Stimulated activated CD4-positive, alpha-beta T cell treated with anti-CD3 and anti-CD28 coated beads, Interleukin-12 subunit alpha, Interleukin-12 subunit beta, amount 100 ng/mL, for 4 hours (primary cell): ENCODE measurements around the gene PIGX.

Source experiments
- DNase-seq: peaks from one replicate; pipeline ENCODE4 v3.0.0-alpha.2; 2020

PIGX gene

DNA sequence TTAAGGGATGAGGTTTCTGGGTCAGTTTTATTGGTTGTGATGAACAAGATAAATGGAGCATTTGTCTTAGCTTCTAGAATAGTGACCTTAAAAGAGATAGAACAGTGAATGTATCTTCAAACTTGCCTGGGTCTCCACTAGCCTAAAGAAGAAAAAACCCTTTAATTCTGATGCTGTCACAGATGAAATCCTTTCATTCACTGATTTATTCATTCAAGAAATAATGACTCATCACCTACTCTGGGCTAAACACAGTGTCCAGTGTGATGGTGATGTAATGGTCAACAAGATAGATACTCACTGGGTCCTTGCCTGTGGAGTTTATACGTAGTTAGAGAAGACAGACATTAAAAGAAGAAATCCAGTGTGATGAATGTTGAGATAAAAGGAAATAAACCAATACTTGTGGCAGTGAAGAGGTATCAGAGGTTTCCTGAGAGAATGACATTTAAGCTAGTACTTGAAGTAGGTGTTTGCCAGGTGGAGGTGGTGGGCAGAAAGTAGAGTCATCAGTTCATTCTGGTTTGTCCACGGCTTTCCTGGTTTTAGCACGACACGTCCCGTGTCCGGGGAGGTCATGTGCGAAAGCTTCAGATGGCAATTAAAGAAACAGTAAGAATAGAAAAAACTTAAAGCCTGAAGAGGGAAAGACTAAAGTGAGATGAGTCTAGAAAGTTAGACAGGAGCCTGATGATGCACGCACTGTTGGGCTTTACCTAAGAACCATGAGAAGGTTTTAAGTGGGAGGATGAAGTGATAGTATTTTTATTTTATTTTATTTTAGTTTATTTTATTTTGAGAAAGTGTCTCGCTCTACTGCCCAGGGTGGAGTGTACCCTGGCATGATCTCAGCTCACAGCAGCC lies 45.9 kb downstream of the PIGX start:
- DNase-seq, result no peak

DNA sequence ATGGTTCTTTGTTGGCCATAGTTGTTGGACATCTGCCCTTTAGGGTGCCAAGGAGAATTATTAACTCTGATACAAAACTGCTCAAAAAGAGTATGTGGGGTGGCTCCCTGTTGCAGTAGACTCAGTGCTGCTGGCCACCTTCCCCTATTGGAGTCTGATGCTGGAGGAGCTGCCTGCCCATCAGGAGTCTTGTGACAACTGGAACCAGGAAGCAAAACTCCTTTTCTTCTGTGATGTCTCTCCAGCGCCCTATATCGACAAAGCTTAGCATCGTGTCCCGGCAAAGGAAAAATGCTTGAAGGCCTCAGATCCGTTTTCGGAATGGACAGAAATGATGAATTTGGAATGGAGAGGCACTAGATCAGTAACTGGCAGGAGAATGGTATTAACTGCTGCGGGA lies 51.0 kb downstream of the PIGX start:
- no peak for DNase-seq

DNA sequence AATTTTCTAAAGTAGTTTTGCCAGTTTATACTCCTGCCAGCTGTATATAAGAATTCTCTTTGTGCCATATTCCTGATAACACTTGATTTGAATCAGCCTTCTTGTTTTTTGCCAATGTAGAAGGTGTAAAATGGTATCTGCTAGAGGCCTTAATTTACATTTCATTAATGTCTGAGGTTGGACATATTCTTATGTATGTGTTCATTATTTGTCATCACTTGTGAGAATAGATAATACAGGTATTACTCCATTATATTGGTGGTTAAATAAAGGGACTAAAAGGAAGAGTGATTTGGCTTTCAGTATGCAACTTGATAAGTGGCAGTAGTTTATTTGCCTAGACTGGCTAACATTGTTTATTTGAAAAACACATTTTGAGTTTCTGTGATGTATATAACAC lies 53.3 kb downstream of the PIGX start:
- no peak for DNase-seq

DNA sequence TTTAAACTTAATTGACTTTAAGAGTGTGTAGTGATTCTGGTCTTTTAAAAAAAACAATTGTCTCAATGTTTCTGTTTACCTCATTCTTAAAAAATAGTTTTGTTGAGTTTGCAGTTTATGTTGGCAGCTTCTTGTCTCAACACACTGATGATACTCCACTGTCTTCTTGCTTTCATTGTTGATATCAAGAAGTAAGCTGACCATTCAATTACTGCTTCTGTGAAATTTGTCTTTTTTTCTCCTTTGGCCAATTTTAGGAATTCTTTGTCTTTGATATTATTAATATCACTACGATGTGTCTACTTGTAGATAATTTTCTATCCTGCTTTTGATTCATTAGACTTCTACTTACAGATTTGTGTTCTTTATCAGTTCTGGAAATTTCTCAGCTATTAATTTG lies 58.9 kb downstream of the PIGX start:
- DNase-seq, result no peak

DNA sequence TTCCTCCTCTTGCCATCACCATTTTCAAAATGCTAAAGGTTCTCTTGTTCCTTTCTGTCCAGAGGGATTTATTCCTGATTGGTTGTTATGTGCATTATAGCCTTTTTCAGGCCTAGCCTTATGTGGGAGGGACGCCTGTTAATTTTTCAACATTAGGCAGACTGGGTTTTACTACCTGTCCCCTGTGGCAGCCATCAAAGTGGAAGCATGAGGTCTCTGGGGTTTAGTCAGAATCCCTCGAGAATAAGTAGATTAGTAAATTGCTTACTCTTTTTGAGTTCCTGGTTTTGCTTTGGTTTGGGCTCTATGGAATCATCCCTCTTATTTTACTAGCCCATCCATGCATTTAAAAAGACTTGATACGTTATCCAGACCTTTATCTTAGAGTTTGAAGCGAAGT lies 59.9 kb downstream of the PIGX start:
- no peak for DNase-seq

DNA sequence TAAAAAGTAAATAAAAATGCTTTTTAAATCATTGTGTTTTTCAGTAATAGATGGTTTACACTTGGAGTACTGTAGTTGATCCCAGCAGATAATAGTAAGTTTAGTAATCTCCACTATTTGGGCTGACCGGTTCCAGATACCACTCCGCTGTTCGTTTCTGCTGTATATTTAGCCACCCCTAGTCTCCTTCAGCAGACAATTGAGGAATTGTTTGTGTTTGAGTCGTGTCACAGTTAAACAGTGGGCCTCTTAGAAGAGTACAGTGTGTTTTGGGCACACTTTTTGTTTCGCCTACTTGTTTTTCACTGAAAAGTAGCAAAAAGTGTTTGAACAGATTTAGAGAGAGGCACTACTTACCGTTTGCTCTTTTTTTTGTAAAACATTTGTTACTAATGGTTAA lies 60.7 kb downstream of the PIGX start:
- no peak for DNase-seq

DNA sequence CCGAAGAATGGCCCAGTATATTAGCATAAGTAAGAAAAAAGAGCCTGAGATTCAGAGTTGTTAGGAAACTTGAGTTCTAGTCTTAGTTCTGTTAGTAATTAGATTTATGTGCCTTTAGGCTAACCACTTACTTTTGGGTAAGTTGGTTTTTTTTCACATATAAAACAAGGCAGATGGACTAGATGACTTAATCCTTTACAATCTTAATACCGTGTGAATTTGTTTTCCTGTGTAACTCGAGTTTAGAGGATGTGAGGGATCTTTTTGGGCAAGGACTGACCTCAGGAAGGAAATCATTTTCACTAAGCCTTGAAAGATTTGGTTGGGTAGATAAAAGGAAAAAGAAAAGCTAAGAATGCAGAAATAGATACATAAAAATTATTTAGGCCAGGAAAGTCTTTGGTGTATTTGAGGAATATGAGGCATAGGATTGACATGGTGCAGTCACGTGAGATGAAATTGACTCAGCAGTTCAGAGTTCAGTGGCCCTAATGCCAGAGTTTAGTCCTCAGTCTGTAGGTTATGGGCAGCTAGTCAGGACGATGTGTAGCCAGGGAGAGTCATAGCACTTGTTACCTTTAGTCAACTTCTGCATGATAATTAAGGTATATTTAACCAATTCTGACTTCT lies 62.1 kb downstream of the PIGX start:
- no peak for DNase-seq

DNA sequence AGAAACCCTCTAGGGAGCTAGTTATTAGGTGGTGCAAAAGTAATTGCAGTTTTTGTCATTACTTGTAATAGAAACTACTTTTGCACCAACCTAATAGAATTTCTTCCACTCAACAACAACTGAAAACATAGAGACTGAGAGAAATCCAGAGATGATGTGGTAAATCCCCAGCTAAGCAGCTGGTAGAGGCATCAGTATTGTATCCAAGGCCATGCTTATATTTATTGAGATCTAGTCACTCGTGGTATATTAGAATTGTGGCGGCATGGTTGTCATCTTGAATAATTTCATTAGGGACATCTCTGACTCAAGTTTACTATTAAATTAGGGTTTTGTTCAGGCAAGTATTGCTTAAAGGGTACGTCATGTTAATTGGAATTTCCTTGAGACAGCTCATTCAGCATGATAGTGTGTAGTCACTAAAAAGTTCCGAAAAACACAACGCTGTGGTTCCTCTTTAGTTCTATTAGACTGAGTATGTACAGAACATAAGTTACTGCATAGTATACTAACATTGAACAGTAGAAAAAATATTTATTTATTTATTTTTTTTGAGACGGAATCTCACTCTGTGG lies 62.8 kb downstream of the PIGX start:
- no peak for DNase-seq

DNA sequence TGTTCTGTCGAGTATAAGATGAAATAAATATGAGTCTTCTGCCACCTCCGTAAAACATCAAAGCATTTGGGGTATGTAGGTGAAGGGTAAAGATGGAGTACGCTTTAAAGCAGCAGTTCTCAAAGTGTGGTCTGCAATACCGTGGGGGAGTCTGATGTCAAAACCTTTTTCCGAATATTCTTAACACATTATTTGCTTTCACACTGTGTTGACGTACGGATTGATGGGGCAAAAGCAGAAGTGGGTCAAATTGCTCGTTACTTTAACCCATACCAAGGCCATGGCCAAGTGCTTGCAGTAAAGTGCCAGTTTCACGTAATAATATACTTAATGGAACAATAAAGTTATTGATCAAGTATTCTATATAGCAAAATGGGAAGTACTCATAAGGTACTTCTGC lies 63.8 kb downstream of the PIGX start:
- no peak for DNase-seq

DNA sequence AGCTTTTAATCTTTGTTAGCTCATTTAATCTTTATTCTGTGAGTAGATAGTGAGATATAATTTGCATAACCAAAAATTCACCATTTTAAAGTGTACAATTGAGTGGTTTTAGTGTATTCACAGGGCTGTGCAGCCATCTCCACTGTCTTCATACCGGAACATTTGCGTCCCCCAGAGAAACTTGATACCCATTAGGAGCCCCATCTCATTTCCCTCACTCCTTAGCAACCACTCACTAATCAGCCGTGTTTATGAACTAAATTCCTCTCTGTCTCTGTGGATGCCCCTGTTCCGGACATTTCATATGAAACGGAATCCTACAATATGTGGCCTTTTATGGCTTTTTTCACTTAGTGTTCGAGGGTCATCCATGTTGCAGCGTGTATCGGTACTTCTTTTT lies 65.7 kb downstream of the PIGX start:
- no peak for DNase-seq

DNA sequence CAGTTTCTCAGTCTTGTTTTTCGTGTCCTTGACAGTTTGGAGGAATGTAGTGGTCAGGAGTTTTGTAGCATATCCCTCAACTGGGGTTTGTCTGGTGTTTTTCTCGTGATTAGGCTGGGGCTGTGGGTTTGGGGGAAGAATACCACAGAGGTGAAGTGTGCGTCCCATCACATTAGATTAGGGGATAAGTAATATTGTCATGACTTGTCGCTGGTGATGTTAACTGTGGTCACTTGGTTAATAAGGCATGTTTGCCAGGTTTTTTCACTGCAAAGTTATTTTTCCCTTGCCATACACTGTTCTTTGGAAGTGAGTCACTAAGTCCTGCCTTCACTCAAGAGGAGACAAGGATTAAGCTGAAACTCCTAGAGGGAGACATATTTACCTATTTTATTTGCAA lies 66.6 kb downstream of the PIGX start:
- no peak for DNase-seq

DNA sequence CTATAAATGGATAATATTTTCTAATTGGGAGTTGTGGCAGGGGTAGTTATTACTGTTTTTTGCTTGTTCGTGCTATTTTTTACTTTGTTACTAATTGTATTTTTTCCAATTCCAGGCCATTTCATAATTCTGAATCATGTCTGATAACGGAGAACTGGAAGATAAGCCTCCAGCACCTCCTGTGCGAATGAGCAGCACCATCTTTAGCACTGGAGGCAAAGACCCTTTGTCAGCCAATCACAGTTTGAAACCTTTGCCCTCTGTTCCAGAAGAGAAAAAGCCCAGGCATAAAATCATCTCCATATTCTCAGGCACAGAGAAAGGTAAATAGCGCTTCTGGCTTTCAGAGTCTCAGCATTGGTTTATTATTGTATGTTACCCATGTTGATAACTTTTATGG lies 70.3 kb downstream of the PIGX start:
- no peak for DNase-seq
